ENCODE measurements around the gene DMRT2.

GRCh38 chr9:1051210-1051583 is 1.0 kb downstream of the DMRT2 start:
- TF ChIP-seq CTCF (IDR thresholded peaks at IDR 0.05) (no peak), POLR2A (IDR thresholded peaks at IDR 0.05) (no peak)
